ENCODE measurements around the gene ZNF804B.

Gene ZNF804B

GRCh38 chr7:88868456-88868855 lies 109.0 kb downstream of the ZNF804B start:
- Mint-ChIP-seq H3K27me3 (ENCODE audit: low read depth) (no peaks in the 10 kb centered on the region), H3K4me3 (no peak overlapping the region), H3K4me1 (ENCODE audit: low read depth) (no peaks in the 10 kb centered on the region), H3K9me3 (no peaks in the 10 kb centered on the region), H3K36me3 (ENCODE audit: low read depth) (no peaks in the 10 kb centered on the region), H3K27ac (no peak overlapping the region)
- DNase-seq (ENCODE audit: low spot score), result no peak

DNA sequence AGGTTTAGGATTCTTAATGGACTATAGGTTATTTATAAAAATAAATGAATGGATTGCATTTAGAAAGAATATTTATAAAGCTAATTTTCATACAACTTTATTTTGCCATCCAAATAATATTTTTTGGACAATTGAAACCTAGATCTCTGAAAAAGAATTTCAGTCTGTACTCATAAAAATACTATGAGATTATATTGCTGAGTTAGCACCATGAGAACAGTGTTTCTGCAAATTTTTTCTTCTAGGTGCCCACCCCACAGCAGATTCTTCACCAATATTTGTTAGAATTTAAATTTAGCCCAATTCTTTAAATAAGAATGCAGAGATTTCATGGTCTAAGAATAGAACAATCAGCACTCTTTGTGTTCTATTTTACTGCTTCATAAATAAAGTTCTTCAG lies 121.6 kb downstream of the ZNF804B start:
- no peaks in the 10 kb centered on the region for H3K4me1 Mint-ChIP-seq (ENCODE audit: low read depth)
- no peak for DNase-seq (ENCODE audit: low spot score)
- H3K27ac Mint-ChIP-seq, result no peak overlapping the region
- H3K4me3 Mint-ChIP-seq, result no peak overlapping the region
- H3K27me3 Mint-ChIP-seq (ENCODE audit: low read depth), result no peaks in the 10 kb centered on the region
- no peaks in the 10 kb centered on the region for H3K36me3 Mint-ChIP-seq (ENCODE audit: low read depth)
- H3K9me3 Mint-ChIP-seq, result no peaks in the 10 kb centered on the region

DNA sequence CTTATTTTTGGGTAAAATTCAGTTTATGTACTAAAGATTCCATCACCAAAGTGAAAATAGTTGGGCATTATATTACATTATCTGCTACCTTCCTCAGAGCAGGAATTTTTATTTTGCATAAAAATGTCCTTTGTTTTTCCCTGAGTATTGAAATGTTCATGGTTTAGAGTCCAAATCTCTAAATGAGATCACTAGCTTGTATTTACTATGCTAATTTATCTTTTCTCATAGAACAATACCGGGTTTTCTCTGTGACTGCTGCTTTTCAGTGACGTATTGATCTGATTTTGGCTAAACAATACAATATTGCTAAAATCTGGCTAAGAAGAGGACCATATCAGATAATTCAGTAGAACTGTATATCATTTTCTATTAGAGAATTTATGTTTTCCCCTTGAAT lies 125.6 kb downstream of the ZNF804B start:
- no peak overlapping the region for H3K4me3 Mint-ChIP-seq
- no peaks in the 10 kb centered on the region for H3K27me3 Mint-ChIP-seq (ENCODE audit: low read depth)
- no peaks in the 10 kb centered on the region for H3K4me1 Mint-ChIP-seq (ENCODE audit: low read depth)
- no peaks in the 10 kb centered on the region for H3K9me3 Mint-ChIP-seq
- no peak for DNase-seq (ENCODE audit: low spot score)
- H3K27ac Mint-ChIP-seq, result no peak overlapping the region
- H3K36me3 Mint-ChIP-seq (ENCODE audit: low read depth), result no peaks in the 10 kb centered on the region

DNA sequence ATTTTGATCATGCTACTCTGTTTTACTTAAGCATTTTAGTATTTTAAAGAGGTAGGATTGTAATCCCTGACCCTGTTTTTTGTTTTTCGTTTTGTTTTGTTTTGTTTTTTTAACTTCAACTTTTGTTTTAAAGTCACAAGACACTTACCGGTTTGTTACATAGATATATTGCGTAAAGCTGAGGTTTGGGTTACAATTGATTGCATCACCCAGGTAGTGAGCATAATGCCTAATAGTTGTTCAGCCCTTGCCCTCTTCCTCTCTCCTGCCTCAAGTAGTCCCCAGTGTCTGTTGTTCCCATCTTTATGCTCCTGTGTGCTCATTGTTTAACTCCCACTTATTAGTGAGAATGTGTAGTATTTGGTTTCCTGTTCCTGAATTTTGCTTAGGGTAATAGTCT lies 129.2 kb downstream of the ZNF804B start:
- no peaks in the 10 kb centered on the region for H3K4me1 Mint-ChIP-seq (ENCODE audit: low read depth)
- no peaks in the 10 kb centered on the region for H3K27me3 Mint-ChIP-seq (ENCODE audit: low read depth)
- H3K9me3 Mint-ChIP-seq, result no peaks in the 10 kb centered on the region
- H3K36me3 Mint-ChIP-seq (ENCODE audit: low read depth), result no peaks in the 10 kb centered on the region
- no peak overlapping the region for H3K27ac Mint-ChIP-seq
- DNase-seq (ENCODE audit: low spot score), result no peak
- H3K4me3 Mint-ChIP-seq, result no peak overlapping the region

GRCh38 chr7:88910516-88910915 lies 151.0 kb downstream of the ZNF804B start:
- Mint-ChIP-seq H3K4me3 (no peak overlapping the region), H3K36me3 (ENCODE audit: low read depth) (no peaks in the 10 kb centered on the region), H3K4me1 (ENCODE audit: low read depth) (no peaks in the 10 kb centered on the region), H3K27me3 (ENCODE audit: low read depth) (no peaks in the 10 kb centered on the region), H3K9me3 (no peaks in the 10 kb centered on the region), H3K27ac (no peak overlapping the region)
- no peak for DNase-seq (ENCODE audit: low spot score)

DNA sequence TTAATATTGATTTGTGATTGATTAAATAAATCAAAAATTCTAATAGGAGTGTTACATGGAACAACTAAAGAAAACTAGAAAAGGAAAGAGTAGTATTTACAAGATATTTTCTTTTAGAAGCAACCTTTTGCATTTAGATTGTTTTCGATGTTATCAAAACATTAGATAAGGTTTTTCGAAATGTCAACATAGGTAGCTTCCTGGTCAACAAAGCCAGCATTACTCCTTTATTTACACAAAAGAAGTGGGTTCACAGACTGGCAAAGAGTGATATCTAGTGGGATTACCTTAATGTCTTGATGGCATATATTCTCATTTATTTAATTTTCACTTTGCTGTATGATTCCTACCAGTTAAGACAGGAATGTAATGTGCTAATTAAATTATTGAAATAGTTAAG lies 153.4 kb downstream of the ZNF804B start:
- no peak for DNase-seq (ENCODE audit: low spot score)
- Mint-ChIP-seq H3K9me3 (no peaks in the 10 kb centered on the region), H3K27ac (no peak overlapping the region), H3K36me3 (ENCODE audit: low read depth) (no peaks in the 10 kb centered on the region), H3K4me1 (ENCODE audit: low read depth) (no peaks in the 10 kb centered on the region), H3K4me3 (no peak overlapping the region), H3K27me3 (ENCODE audit: low read depth) (no peaks in the 10 kb centered on the region)

DNA sequence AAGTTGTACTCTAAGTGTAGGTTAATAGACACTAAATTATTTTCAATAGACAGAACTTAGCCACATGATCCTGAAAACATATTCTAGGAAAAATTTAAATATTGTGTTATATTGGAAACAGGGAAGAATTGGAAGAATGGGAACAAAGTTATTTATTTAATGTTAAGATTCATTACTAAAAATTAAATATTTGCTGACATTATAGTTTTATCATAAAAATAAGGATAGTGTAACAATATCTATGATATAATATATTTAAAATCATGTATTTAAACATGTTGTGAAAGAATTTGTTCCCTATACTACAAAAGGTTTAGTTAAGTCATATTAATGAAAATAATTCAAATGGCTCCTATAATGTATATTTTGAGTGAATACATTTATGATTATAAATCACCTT lies 156.1 kb downstream of the ZNF804B start:
- H3K4me1 Mint-ChIP-seq (ENCODE audit: low read depth), result no peaks in the 10 kb centered on the region
- no peaks in the 10 kb centered on the region for H3K9me3 Mint-ChIP-seq
- no peak for DNase-seq (ENCODE audit: low spot score)
- H3K4me3 Mint-ChIP-seq, result no peak overlapping the region
- no peak overlapping the region for H3K27ac Mint-ChIP-seq
- no peaks in the 10 kb centered on the region for H3K27me3 Mint-ChIP-seq (ENCODE audit: low read depth)
- H3K36me3 Mint-ChIP-seq (ENCODE audit: low read depth), result no peaks in the 10 kb centered on the region

DNA sequence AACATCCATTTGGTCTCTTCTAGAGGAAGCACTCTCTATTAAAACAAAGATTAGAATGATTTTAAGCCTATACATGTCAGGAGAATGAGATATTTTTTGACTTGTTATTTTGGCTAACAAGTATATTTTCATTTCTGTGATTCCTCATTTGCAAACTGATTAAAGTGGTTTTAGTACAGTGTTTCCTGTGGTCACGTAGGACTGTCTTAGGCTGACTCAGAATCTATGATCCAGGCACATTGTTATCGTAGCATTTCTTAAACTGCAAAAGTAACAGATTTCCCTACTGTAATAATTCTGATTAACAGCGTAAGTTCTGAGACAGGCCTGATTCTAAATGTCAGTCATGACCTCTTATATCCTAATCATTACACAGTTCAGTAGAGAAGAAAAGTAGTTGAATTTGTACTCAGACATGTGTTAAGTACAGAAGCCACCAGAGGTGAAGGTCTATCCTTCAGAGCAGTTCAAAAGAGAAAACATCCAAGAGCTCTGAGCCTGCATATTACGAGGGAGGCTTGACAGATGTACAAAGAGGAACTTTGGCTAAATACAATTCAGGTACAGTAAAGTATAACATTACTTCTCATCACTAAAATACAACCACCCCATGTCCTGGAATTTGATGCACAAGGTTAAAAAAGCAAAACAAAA lies 160.1 kb downstream of the ZNF804B start:
- Mint-ChIP-seq H3K36me3 (ENCODE audit: low read depth) (no peaks in the 10 kb centered on the region), H3K27me3 (ENCODE audit: low read depth) (no peaks in the 10 kb centered on the region), H3K4me3 (no peak overlapping the region), H3K4me1 (ENCODE audit: low read depth) (no peaks in the 10 kb centered on the region), H3K27ac (no peak overlapping the region), H3K9me3 (no peaks in the 10 kb centered on the region)
- DNase-seq (ENCODE audit: low spot score), result no peak

- Mint-ChIP-seq H3K36me3 (ENCODE audit: low read depth) (no peaks in the 10 kb centered on the region), H3K9me3 (no peaks in the 10 kb centered on the region), H3K4me1 (ENCODE audit: low read depth) (no peaks in the 10 kb centered on the region), H3K27me3 (ENCODE audit: low read depth) (no peaks in the 10 kb centered on the region), H3K27ac (no peak overlapping the region), H3K4me3 (no peak overlapping the region)
- no peak for DNase-seq (ENCODE audit: low spot score)
Observed at GRCh38 chr7:88922944-88923343, 163.4 kb downstream of the ZNF804B start.

DNA sequence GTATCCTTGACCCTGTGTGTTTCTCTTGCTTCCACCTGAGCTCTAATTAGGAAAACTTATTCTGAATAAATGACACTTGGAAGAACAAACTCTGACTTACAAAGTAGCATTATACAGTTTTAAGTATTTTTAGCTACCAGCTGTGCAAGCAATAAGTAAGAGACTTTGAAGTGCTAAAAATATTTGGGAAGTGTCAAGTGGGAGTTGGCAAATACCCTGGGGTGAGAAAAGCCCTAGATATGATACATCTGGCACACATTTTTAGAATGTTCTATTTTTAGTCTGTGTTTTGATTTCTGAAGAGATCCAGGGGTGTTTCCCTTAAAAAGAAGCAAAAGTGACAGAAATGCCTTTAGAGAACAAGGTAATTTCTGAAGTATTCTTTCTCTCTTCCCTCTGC lies 168.8 kb downstream of the ZNF804B start:
- no peaks in the 10 kb centered on the region for H3K27me3 Mint-ChIP-seq (ENCODE audit: low read depth)
- no peak overlapping the region for H3K27ac Mint-ChIP-seq
- H3K4me3 Mint-ChIP-seq, result no peak overlapping the region
- DNase-seq (ENCODE audit: low spot score), result no peak
- H3K36me3 Mint-ChIP-seq (ENCODE audit: low read depth), result no peaks in the 10 kb centered on the region
- no peaks in the 10 kb centered on the region for H3K9me3 Mint-ChIP-seq
- no peaks in the 10 kb centered on the region for H3K4me1 Mint-ChIP-seq (ENCODE audit: low read depth)

DNA sequence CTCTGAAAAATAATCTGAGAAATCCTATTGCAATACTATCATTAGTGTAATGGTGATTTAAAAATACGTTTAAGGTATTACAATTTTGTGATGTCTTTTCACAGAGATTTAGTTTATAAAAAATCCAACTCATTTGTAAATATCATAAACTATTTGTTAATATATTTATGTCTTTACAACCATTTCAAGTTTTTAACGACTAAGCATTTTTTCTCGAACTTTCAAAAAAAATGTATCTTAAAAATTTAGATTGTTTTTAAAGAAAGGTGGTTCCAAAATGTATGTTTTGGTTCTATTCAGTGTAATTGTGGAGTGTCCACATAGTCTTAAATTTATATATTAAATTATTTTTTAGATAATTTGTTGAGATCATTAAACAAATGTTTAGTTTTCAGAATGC lies 170.2 kb downstream of the ZNF804B start:
- DNase-seq (ENCODE audit: low spot score), result no peak
- H3K27ac Mint-ChIP-seq, result no peak overlapping the region
- no peaks in the 10 kb centered on the region for H3K9me3 Mint-ChIP-seq
- H3K27me3 Mint-ChIP-seq (ENCODE audit: low read depth), result no peaks in the 10 kb centered on the region
- no peaks in the 10 kb centered on the region for H3K4me1 Mint-ChIP-seq (ENCODE audit: low read depth)
- H3K4me3 Mint-ChIP-seq, result no peak overlapping the region
- no peaks in the 10 kb centered on the region for H3K36me3 Mint-ChIP-seq (ENCODE audit: low read depth)

DNA sequence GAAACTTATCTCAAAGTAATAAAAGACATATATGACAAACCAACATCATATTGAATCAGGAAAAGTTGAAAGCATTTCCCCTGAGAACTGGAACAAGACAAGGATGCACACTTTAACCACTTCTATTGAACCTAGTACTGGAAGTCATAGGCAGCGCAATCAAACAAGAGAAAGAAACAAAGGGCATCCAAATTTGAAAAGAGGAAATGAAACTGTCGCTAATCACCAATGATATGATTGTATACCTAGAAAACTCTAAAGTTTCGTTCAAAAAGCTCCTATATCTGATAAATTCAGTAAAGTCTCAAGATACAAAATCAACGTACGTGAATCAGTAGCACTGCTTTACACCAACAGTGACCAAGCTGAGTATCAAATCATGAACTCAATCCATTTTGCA lies 173.8 kb downstream of the ZNF804B start:
- no peaks in the 10 kb centered on the region for H3K27me3 Mint-ChIP-seq (ENCODE audit: low read depth)
- no peak for DNase-seq (ENCODE audit: low spot score)

DNA sequence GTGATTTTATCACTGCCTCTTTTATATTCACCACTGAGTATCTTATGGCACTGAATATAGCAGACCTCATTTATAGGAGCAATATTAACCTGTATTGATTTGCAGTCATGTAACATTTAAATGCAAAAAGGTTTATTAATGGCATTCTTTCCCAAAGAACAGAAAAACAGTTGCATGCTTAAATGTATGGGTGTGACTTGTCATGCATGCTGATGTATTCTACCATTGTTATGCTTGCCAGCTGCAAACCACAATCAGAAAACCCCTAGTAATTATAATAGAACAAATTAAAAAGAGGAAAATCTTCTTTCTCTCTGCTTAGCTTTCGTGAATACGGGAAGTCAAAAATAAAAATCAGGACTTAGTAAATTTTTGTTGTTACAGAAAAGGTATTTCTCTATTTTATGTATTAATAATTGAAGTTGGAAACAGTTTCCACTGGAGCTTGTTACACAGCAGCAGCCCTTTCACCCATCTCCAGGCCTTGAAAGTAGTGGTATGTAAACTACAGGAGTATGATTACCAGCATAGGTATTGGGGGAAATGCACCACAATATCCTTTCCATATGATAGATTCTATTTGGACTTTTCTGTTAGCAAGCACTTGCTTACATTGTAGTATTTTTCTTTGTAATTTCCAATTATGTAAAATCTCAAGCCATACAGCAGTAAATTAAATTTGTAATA lies 183.5 kb downstream of the ZNF804B start:
- no peaks in the 10 kb centered on the region for H3K9me3 Mint-ChIP-seq
- H3K27ac Mint-ChIP-seq, result no peak overlapping the region
- no peak overlapping the region for H3K4me3 Mint-ChIP-seq
- H3K27me3 Mint-ChIP-seq (ENCODE audit: low read depth), result no peaks in the 10 kb centered on the region
- no peaks in the 10 kb centered on the region for H3K4me1 Mint-ChIP-seq (ENCODE audit: low read depth)
- H3K36me3 Mint-ChIP-seq (ENCODE audit: low read depth), result no peaks in the 10 kb centered on the region
- DNase-seq (ENCODE audit: low spot score), result no peak

More for the DNA sequence above, 173.8 kb downstream of the ZNF804B start:
- no peaks in the 10 kb centered on the region for H3K4me1 Mint-ChIP-seq (ENCODE audit: low read depth)
- H3K9me3 Mint-ChIP-seq, result no peaks in the 10 kb centered on the region
- no peak overlapping the region for H3K27ac Mint-ChIP-seq
- H3K4me3 Mint-ChIP-seq, result no peak overlapping the region
- H3K36me3 Mint-ChIP-seq (ENCODE audit: low read depth), result no peaks in the 10 kb centered on the region

GRCh38 chr7:88951826-88952225 lies 192.3 kb downstream of the ZNF804B start:
- Mint-ChIP-seq H3K4me3 (no peak overlapping the region), H3K4me1 (ENCODE audit: low read depth) (no peaks in the 10 kb centered on the region), H3K27me3 (ENCODE audit: low read depth) (no peaks in the 10 kb centered on the region), H3K27ac (no peak overlapping the region), H3K9me3 (no peaks in the 10 kb centered on the region), H3K36me3 (ENCODE audit: low read depth) (no peaks in the 10 kb centered on the region)
- no peak for DNase-seq (ENCODE audit: low spot score)

DNA sequence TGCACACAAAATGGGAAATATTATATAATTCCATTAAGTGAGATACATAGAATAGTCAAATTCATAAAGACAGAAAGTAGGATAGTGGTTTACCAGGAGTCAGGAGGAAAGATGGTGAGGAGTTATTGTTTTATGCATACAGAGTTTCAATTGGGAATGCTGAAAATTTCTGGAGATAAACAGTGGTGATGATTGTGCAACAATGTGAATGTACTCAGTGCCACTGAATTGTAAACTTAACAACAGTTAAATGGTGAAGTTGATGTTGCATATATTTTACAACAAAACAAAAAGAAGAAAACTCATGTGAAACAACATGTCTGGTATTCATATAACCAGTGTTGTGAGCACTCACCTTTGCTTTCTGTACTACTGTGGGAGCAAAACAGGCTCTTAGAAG lies 204.9 kb downstream of the ZNF804B start:
- Mint-ChIP-seq H3K36me3 (ENCODE audit: low read depth) (no peaks in the 10 kb centered on the region), H3K9me3 (no peaks in the 10 kb centered on the region), H3K4me3 (no peak overlapping the region), H3K27me3 (ENCODE audit: low read depth) (no peaks in the 10 kb centered on the region), H3K27ac (no peak overlapping the region), H3K4me1 (ENCODE audit: low read depth) (no peaks in the 10 kb centered on the region)
- no peak for DNase-seq (ENCODE audit: low spot score)

Measured in T-helper 2 cell treated with Interferon-gamma antibody and Interleukin-4, amounts not matched to agents 5 μg/mL and 100 μg/mL, for 36 hours (primary cell).